ENCODE results near the gene MSX1.

The MSX1 gene

DNA sequence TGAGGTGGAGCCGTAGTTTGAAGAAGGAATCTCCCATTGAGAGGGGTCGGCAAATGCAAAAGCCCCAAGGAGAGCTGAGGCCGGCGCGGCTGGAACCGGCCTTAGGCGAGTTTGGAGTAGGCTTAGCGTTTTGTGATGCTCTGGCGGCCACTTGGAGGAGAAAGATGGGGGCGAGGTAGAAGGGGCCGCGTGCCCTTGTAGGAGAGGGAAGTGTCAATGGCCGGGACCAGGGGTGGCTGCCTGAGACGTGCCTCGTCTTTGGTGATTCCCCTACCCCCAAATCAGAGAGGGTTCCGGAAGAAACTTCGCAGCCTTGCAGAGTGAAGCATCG, 11.7 kb downstream of the MSX1 start:
- DNase-seq, result no peak

DNA sequence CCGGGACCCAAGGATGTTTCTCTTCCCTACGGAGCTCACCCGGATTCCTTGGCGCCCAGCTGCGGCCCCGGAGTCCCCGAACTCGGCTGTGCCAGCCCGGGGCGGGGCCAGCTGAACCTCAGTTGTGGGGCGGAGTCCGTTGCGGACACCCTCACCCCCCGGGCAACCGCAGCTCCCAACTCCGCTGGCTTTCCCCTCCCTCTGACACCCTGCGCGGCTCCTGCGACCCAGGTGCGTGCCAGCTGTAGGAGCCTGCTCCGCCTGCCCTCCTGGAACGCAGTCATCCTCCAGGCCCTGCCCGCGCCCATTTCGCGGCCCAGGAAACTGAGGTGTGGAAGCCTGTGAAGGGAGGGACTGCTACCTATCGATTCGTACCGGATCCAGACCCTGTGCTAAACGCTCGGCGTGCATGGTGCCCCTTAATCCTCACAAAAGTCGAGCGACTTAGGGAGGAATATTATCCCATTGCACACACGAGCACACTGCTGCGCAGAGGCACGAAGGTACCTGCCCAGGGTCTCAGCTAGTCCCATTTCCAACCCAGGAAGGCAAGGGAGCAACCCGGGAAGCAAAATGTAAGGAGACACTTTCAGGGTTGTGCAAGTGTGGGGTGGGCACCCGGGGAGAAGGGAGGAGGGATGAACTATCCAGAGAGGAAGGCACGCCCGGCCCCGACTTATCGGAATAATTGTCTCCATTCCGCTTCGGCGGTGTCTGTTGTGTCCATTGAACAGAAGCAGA, 12.3 kb downstream of the MSX1 start:
- no peak for DNase-seq

DNA sequence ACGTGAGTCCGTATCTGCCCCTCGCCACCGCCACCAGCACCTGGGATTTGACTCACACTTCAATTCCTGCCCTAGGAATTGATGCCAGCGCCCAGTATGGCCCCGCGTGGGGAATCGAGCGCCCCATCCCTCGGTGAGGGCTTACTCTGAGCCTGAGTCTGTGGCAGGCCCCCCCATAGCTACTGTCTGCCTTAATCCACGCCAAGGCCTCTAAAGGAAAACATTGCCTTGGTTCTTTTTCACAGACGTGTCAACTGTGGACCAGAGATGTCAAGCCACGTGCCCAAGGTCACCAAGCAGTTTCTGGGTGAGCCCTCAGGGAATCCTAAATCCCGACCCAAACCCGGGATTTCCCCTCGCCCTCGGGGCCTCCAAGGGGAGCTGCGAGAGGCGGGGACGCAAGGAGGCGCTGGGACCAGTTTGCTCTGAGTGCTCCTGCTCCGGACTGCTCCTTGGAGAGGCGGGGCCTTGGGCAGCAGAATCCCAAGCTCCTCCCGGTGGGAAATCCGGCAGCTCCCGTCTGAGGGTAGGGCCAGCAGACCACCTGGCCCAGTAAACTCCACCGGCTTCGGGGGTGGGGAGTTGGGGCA, 12.9 kb downstream of the MSX1 start:
- DNase-seq, result no peak

DNA sequence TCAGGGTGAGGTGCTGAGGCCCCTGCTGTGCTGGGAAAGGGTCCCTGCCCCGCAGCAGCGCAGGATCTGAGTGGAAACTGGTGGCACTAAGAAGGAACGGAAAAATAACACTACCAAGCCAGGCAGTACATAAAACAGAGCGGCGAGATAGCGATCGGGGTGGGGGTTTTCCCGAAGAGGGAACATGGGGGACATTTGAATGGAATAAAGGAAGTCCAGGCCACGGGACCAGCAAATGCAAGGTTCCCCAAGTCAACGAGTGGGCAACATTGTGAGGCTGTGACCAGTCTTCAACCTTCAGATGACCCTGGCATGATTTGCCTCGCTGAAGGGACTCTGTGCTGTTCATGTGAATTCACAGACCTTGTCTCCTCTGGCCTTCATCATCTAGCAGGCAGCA, 13.7 kb downstream of the MSX1 start:
- DNase-seq, result no peak

DNA sequence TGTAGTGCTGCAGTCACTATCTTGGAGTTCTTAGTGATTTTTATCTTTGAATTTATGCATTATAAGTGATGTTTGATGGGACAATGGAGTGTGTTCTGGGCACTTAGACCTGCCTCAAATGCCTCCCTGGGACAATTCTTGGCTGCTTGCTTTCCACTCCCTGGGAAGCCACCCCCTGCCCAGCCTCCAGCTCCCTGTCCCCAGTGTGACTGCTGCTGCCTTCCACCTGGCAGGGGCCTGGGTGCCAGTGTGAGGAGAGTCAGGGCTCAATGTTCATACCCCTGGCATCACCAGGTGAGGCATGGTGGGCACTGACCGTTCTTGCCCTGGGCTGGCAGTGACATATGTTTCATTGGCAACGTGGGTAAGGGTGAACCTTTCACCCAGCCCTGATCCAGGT, 14.8 kb downstream of the MSX1 start:
- no peak for DNase-seq

DNA sequence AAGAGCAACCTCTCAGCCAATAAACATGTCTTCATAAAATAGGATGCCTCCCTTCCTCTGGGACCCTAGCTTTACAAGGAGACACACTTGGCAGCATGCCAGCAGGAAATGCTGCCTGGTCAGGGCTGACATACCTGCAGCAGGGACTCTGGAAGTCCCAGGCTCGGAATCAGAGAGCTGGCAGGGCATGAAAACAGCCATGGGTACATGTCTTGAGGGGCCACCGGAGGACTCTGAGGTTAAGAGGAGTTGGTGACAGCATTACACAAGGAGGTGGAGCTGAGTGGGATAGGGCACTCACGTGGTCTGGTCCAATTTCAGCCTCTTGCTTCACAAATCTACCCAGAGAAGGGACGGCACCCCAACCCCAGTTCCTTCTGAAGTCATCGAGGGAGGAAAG, 15.7 kb downstream of the MSX1 start:
- DNase-seq, result no peak

DNA sequence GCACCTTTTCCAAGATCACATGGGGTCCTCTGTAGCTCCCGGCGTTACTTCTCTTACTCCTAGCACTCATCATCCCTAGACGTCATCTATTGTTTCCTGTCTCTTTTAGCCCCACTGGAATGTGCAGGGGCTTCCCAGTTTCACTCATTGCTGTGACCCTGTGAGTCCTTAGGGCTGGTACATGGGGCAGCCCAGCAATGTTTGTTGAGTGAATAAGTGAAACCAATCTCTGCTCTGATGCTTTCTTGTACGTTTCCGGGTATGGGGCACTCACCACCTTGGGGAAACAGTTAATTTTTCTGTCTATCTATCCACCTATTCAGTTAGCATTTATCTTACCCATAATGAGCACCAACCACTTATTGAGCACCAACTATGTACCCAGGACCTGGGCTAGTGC, 16.1 kb downstream of the MSX1 start:
- no peak for DNase-seq

DNA sequence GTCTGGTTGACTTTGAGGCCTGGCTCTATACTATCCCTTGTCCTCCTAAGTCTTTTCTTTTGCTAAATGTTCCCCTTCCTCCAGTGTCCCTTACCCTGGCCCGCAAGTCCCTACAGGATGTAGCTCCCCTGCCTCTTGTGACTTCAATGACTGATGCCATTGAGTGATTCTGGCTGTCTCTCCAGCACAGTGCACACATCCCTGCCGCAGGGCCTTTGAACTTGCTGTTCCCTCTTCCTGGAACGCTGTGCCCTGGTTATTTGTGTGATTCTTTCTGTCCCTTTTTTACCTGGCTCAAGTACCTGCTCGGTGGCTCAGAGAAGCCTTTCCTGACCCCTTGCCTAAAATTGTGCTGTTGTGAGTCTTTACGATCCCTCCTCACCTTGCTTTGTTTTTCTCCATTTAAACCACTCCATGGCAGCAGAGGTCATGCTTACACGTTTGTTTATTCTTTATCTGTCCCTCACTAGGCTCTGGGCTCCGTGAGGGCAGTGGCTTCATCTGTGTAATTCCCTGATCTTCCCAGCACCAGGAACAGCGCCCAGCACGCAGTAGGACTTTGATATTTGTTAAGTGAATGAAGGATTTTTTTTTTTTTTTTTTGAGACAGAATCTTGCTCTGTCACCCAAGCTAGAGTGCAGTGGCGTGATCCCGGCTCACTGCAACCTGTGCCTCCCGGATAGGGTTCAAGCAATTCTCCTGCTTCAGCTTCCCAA, 17.6 kb downstream of the MSX1 start:
- no peak for DNase-seq

DNA sequence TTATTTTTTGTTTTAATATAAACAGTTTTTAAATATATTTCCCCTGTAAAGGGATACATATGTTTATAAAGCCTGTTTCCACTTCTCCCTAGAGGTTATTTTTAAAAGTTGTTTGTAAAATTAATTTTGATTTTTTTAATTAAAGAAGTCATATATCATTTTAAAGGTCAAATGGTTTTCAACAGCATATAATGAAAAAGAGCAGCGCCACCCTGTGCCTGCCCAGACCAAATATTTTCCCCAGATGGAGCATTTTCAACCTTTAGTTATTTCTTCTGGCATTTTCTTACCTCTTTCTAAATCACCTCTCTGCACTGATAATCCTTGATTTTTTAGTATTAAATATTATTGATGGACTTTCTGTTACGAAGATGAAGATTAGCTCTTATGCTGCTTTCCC, 21.0 kb downstream of the MSX1 start:
- DNase-seq, result no peak

DNA sequence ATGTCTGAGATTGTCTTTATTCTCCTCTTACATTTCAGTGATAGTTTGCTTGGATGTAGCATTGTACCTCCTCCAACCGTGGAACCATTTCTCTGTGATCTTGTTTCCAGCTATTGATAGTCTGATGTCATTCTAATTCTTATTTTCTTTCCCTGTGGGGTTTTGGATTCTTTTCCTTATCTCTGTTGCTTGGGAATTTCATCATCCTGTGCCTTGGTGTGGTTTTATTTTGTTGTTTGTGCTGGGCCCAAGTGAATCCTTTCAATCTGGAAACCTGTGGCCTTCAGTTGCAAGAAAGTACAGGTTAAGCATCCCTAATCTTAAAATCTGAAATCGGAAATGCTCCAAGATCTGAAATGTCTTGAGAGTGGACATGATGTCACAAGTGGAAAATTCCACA, 22.0 kb downstream of the MSX1 start:
- DNase-seq, result no peak

DNA sequence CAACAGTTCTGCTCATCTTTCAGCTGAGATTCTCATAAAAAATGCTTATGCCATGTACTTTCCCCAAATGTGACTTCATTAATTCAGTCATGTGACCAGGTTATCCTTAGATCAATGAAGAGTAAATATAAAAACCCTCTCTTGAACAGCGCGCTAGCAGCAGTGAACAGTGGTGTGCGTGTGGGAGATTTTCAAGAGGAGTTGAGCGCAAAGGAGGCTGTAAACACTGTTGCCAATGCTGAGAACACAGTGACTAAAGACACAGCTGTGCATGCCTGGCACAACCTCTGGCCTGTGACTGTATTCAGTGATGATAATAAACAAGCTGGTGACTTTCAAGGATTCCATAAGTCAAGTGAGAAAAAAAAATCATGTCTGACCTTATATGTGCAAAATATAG, 25.1 kb downstream of the MSX1 start:
- no peak for DNase-seq

DNA sequence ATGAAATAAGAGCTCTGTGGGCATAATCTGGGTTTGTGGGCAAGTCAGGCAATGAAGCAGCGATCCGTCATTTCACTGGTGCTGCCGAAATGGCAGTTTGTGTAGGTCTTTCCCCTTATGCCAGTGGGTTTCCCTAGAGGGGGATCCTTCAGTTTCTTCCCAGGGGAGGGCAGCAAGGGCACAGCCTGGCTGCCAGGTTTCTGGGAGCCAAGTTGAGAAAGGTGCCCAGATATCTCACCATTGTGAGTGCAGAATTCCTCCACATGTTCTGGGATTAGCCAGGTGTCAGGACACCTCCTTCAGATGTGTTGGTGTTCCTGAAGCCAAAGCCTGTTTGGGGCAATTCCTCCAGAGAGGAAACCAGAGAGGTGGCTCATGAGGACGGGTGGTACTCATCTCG, 28.0 kb downstream of the MSX1 start:
- no peak for DNase-seq

DNA sequence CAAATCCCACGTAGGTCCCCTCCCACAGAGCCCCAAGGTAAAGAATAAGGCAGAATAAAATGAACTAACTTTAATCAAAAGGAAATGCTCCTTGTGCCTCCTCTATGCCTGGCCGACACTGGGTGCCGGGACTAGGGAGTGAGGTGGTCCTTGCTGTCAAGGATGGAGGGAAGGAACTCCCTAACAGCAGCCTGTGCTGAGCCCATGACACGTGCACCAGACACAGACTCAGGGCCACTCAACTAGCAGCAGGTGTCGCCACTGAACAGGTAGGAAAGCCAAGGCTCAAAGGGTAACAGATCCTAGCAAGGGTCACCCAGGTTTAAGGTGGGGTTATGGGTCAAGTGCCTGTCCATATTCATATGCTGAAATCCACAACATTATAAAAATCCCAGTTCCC, 29.2 kb downstream of the MSX1 start:
- DNase-seq, result no peak

DNA sequence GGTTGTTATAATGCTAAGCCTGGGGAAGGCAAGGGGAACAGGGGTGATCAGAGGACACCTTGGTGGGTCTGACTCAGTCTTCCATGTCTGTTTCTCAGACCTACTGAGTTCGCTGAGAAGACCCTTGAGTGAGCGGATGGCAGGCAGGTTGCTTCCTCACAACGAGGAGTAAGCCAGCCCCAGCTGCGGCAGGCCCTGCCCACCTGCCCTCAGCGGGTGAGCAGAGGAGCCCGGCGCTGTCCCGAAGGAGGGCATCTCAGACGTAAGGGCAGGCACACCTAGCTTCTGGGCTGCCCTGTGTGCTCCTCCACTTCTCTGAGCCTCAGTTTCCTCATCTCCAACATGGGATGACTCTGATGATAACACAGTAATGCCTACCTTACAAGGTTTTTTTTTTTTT, 30.3 kb downstream of the MSX1 start:
- DNase-seq, result no peak

DNA sequence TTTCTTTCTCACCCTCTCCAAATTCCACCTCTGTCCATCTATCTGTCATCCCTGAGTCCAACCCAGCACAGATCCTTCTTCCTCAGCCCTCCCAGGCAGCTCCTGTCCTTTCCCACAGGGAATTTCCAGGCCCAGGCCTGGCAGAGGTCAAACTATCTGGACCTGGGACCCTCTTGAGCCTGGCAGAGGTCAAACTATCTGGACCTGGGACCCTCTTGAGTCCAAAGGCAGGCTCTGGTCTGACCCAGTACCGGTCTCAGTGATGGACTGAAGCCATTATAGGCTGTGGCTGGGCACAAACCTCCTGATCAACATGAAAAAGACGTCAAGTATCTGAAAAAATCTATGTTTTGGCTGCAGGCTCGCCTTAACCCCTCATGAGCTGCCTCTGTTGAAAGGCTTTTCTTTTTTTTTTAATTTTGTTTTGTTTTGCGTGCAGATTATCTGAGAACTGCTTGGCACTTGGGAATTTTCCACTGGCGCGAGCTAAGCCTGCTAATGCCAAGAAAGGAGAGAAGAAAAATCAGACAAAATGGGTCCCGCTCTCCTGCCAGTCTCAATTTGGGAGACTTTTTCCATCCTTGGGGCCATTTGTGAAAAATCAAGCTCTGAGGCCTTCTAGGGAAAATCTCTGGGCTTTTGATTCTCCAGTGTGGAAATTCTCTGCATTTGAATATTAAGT, 31.2 kb downstream of the MSX1 start:
- no peak for DNase-seq

DNA sequence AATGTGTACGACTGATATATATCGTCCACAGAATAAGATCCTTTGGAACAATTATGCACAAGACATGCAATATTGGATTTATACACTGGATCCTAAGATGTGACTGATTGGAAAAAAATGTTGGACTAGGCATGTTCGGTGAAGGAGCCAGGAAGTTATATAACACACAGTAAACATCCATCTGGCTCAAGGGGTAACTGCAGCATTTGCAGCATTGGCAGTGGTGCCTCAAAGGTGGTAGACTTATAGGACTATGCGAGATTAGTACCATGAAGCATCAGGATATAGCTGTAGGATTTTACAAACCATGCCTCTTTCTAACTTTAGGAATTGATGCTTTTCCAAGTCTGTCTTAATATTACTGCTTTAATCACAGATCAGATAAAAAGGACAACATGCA, 34.3 kb downstream of the MSX1 start:
- DNase-seq, result no peak

DNA sequence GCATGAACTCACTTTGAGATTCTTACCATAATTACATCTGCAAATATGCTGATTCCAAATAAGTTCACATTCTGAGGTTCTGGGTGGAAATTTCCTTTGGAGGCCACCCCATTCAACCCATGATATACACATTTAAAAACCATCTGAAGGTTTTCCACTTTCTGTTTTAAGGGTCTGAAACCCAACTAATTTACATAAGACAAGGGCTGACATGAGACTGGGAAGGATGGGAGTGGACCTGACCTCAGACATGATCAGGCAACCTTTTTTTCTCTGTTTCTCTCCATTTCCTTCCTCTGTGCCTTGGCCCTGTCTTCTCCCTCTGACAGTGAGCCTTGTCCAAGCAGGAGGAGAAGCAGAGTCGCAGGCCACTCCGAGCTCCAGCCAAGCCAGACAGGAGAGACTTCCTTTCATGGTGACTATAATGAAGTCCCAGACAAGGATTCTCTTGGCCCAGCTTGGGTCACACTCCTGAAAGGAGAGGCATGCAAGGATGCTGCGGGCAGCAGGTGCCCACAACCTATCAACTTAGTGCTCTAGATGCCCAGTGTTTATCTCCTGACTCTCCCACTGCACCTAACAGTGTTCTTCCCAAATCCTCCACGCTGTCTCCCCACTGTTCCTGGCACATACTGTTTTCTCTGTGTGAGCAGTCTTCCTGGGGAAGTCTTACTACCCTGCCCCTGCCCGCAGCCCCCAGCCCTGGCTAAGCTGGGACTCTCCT, 39.9 kb downstream of the MSX1 start:
- DNase-seq, result no peak

DNA sequence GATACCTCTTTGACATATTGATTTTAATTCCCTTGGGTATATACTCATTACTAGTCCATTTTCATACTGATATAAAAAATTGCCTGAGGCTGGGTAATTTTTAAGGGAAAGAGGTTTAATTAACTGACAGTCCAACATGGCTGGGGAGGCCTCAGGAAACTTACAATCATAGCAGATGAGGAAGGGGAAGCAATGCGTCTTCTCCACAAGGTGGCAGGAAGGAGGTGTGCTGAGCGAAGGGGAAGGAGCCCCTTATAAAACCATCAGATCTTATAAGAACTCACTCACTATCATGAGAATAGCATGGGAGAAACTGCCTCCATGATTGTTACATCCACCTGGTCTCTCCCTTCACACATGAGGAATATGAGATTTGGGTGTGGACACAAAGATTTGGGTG, 42.4 kb downstream of the MSX1 start:
- DNase-seq, result no peak

DNA sequence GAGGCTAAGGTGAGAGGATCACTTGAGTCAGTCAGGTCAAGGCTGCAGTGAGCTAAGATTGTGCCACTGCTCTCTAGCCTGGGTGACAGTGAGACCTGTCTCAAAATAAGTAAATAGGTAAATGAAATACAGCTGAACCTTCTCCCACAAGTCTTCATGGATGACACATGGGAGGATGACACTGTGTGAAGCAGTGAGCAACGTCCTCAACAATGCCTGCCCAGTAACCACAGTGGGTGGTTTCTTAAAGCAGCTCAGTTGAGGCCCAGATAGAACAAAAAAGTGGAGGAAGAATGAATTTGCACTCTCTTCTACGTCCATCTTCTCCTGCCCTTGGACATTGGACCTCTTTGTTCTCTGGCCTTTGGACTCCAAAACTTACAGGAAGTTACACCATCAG, 52.7 kb downstream of the MSX1 start:
- no peak for DNase-seq

DNA sequence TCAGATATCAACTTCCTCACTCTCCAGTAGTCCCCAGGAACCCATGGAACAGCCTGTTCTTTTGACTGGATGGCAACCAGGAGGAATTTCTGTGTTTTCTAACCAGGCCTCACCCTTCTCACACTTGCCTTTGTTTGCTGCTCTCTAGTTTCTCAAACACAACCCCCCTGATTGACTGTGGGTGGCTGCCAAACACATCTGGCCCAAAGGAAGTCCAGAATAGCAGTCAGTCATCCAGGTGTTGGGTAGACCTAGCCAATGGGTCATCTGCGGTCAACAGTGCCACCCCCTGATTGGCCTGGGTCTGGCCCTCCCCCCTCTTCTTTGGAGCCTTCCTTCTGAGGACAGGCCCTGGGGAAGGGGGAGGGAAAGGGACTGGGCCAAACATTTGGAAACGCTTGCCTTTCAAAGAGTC, 53.7 kb downstream of the MSX1 start:
- no peak for DNase-seq
